H1 (cell line): ENCODE data around the gene TMA7B. TPM values are rescaled to one million over a fixed set of nuclear protein-coding genes. Genes with fewer than 3 reads are reported as not detected.

Experiments
- CTCF ChIA-PET: fragments of 300-600 bp; sonication (Branson Sonifier 250); formaldehyde crosslinking; loops from one replicate; lab custom pipeline; 2021; ENCODE audit not compliant: partially characterized antibody; lab: Charles Lee
- POLR2A ChIA-PET: fragments of 300-600 bp; sonication (Branson Sonifier 250); formaldehyde crosslinking; loops from one replicate; lab custom pipeline; 2021; ENCODE audit warnings: inconsistent platforms; ENCODE audit not compliant: partially characterized antibody; lab: Charles Lee
- DNase-seq, 2 experiments: peaks; one replicate each; pipeline versions ENCODE4 v3.0.0 to v3.0.0-alpha.2; 2010 to 2022; ENCODE audit warnings: low spot score in 2 of 2, low read depth in 1 of 2, mixed read lengths in 1 of 2
- FAIRE-seq: peaks from 2 replicates; lab custom pipeline; 2011; peaks lifted over from hg19 to GRCh38; lab: Jason Lieb, UNC
- H2AFZ ChIP-seq: 2 replicates; pipeline ENCODE4 v1.8.1; 2012; ENCODE audit warnings: low read length, inconsistent platforms
- H2AK5ac ChIP-seq: 2 replicates; pipeline ENCODE4 v1.6.1; 2013; ENCODE audit warnings: low read depth, low read length
- H2BK120ac ChIP-seq: replicated peaks from 2 replicates; pipeline ENCODE3; 2013; ENCODE audit warnings: low read depth, low read length, inconsistent platforms
- H2BK12ac ChIP-seq: 2 replicates; pipeline ENCODE4 v1.6.1; 2013; ENCODE audit warnings: low read depth, low read length
- H2BK15ac ChIP-seq: 2 replicates; pipeline ENCODE4 v1.6.1; 2013; ENCODE audit warnings: low read length
- H2BK20ac ChIP-seq: 2 replicates; pipeline ENCODE4 v1.6.1; 2013; ENCODE audit warnings: low read length
- H2BK5ac ChIP-seq: 2 replicates; pipeline ENCODE4 v1.6.1; 2013; ENCODE audit warnings: low read depth, low read length
- H3K14ac ChIP-seq: 2 replicates; pipeline ENCODE4 v1.6.1; 2013; ENCODE audit warnings: inconsistent platforms; ENCODE audit not compliant: insufficient read length
- H3K18ac ChIP-seq: 2 replicates; pipeline ENCODE4 v1.6.1; 2013; ENCODE audit warnings: low read length; ENCODE audit errors: extremely low read depth
- H3K23ac ChIP-seq: 2 replicates; pipeline ENCODE4 v1.6.1; 2013; ENCODE audit warnings: inconsistent platforms; ENCODE audit not compliant: insufficient read length
- H3K23me2 ChIP-seq: 2 replicates; pipeline ENCODE4 v1.6.1; 2013; ENCODE audit warnings: low read depth, low read length
- H3K27ac ChIP-seq: 2 replicates; pipeline ENCODE4 v1.6.1; 2011; ENCODE audit warnings: low read depth, low read length, inconsistent platforms
- H3K27me3 ChIP-seq, 4 experiments: replicated peaks in 1 of 4; 1 replicate in 1 of 4; 2 replicates in 3 of 4; pipeline versions ENCODE4 v1.6.1 to v1.8.1; 2011 to 2013; ENCODE audit warnings: low read length in 3 of 4, mild to moderate bottlenecking in 3 of 4, inconsistent platforms in 2 of 4, mixed read lengths in 2 of 4, moderate library complexity in 1 of 4; ENCODE audit not compliant: control insufficient read depth in 3 of 4, insufficient read depth in 3 of 4; ENCODE audit errors: extremely low read depth in 1 of 4
- H3K36me3 ChIP-seq, 4 experiments: 2 replicates each; pipeline versions ENCODE4 v1.6.1 to v1.8.1; 2011 to 2013; ENCODE audit warnings: mild to moderate bottlenecking in 4 of 4, low read length in 3 of 4, moderate library complexity in 2 of 4, control low read depth in 1 of 4, inconsistent platforms in 1 of 4; ENCODE audit not compliant: insufficient read depth in 4 of 4, control insufficient read depth in 2 of 4
- H3K4ac ChIP-seq: replicated peaks from 2 replicates; pipeline ENCODE3; 2013; ENCODE audit warnings: low read length, low read depth, mixed read lengths, inconsistent platforms; ENCODE audit not compliant: insufficient read length
- H3K4me1 ChIP-seq, 4 experiments: replicated peaks in 1 of 4; 1 replicate in 1 of 4; 2 replicates in 3 of 4; pipeline versions ENCODE4 v1.6.1 to v1.8.1; 2011 to 2013; ENCODE audit warnings: low read length in 3 of 4, inconsistent platforms in 2 of 4, mixed read lengths in 1 of 4; ENCODE audit not compliant: insufficient read depth in 4 of 4, control insufficient read depth in 3 of 4
- H3K4me2 ChIP-seq, 2 experiments: 2 replicates each; pipeline versions ENCODE4 v1.6.1 to v1.8.1; 2011 to 2013; ENCODE audit warnings: low read depth in 2 of 2, low read length in 2 of 2, control low read depth in 1 of 2, inconsistent platforms in 1 of 2, mild to moderate bottlenecking in 1 of 2; ENCODE audit not compliant: insufficient read depth in 1 of 2
- H3K4me3 ChIP-seq, 4 experiments: fragments of 200-600, 300-600 bp in 1 of 4; sonication (generic), shearing (Covaris generic), sonication (Bioruptor Twin) in 1 of 4; 2 replicates each; pipeline versions ENCODE4 v1.5.1 to v1.8.1; 2011 to 2016; ENCODE audit warnings: low read length in 4 of 4, low read depth in 3 of 4, control low read depth in 2 of 4, inconsistent platforms in 2 of 4, mild to moderate bottlenecking in 2 of 4, mixed read lengths in 1 of 4, moderate library complexity in 1 of 4; ENCODE audit not compliant: insufficient read depth in 2 of 4; ENCODE audit errors: extremely low read depth in 1 of 4
- H3K56ac ChIP-seq: replicated peaks from 2 replicates; pipeline ENCODE3; 2013; ENCODE audit warnings: low read depth, mild to moderate bottlenecking, mixed read lengths, low read length, inconsistent platforms; ENCODE audit not compliant: insufficient read length
- H3K79me1 ChIP-seq: 2 replicates; pipeline ENCODE4 v1.6.1; 2013; ENCODE audit warnings: low read depth, low read length, control low read depth
- H3K79me2 ChIP-seq, 2 experiments: 2 replicates each; pipeline versions ENCODE4 v1.6.1 to v1.8.1; 2012 to 2013; ENCODE audit warnings: low read length in 2 of 2, mild to moderate bottlenecking in 2 of 2, inconsistent platforms in 1 of 2; ENCODE audit not compliant: insufficient read depth in 2 of 2, control insufficient read depth in 1 of 2
- H3K9ac ChIP-seq, 4 experiments: replicated peaks in 1 of 4; 1 replicate in 1 of 4; 2 replicates in 3 of 4; pipeline versions ENCODE4 v1.6.1 to v1.8.1; 2011 to 2013; ENCODE audit warnings: low read depth in 3 of 4, low read length in 3 of 4, control low read depth in 2 of 4, mild to moderate bottlenecking in 2 of 4, moderate library complexity in 2 of 4, inconsistent platforms in 1 of 4; ENCODE audit errors: extremely low read depth in 1 of 4
- H3K9me3 ChIP-seq, 2 experiments: 2 replicates each; pipeline versions ENCODE4 v1.6.1 to v1.8.1; 2012 to 2013; ENCODE audit warnings: mild to moderate bottlenecking in 2 of 2, moderate library complexity in 2 of 2, control low read depth in 1 of 2, inconsistent platforms in 1 of 2, low read depth in 1 of 2, low read length in 1 of 2, mixed read lengths in 1 of 2; ENCODE audit not compliant: insufficient read depth in 2 of 2
- H4K20me1 ChIP-seq, 2 experiments: replicated peaks in 1 of 2; 2 replicates each; pipeline versions ENCODE3 to v1.8.1; 2011 to 2013; ENCODE audit warnings: inconsistent platforms in 2 of 2, low read length in 2 of 2, mild to moderate bottlenecking in 1 of 2; ENCODE audit not compliant: insufficient read depth in 2 of 2, control insufficient read depth in 1 of 2
- H4K5ac ChIP-seq: 2 replicates; pipeline ENCODE4 v1.6.1; 2013; ENCODE audit warnings: low read length, low read depth, mixed read lengths, inconsistent platforms; ENCODE audit not compliant: insufficient read length
- H4K8ac ChIP-seq: 2 replicates; pipeline ENCODE4 v1.8.0; 2013; ENCODE audit warnings: mild to moderate bottlenecking, moderate library complexity, low read length, inconsistent platforms; ENCODE audit not compliant: insufficient read depth; ENCODE audit errors: extremely low read depth
- H4K91ac ChIP-seq: replicated peaks from 2 replicates; pipeline ENCODE3; 2013; ENCODE audit warnings: low read length, mixed read lengths, inconsistent platforms; ENCODE audit not compliant: insufficient read length
- GTF2F1 ChIP-seq: IDR thresholded peaks from 2 replicates; pipeline ENCODE4 v1.6.1; 2012; ENCODE audit warnings: low read depth, low read length, improper control_type of control experiment, borderline replicate concordance
- HDAC2 ChIP-seq, 2 experiments: fragments of 300-600 bp in 1 of 2; sonication (generic) in 1 of 2; IDR thresholded peaks; 2 replicates each; pipeline ENCODE4 v1.6.1; 2011 to 2012; ENCODE audit warnings: low read depth in 2 of 2, low read length in 2 of 2, mild to moderate bottlenecking in 2 of 2, moderate library complexity in 2 of 2, borderline replicate concordance in 1 of 2, inconsistent platforms in 1 of 2
- HDAC6 ChIP-seq: IDR thresholded peaks from one replicate; pipeline ENCODE4 v1.7.1; 2012; ENCODE audit warnings: low read depth, mild to moderate bottlenecking, inconsistent platforms, low read length, moderate library complexity
- KDM4A ChIP-seq: IDR thresholded peaks from one replicate; pipeline ENCODE4 v1.7.1; 2012; ENCODE audit warnings: low read depth, mild to moderate bottlenecking, moderate library complexity, low read length, inconsistent platforms; ENCODE audit not compliant: severe bottlenecking
- PHF8 ChIP-seq: fragments of 200-600 bp; sonication (generic); conservative IDR thresholded peaks from 2 replicates; pipeline ENCODE4 v1.7.1; 2012; ENCODE audit warnings: low read depth, mild to moderate bottlenecking, inconsistent platforms, low read length, moderate library complexity
- RFX5 ChIP-seq: IDR thresholded peaks from 2 replicates; pipeline ENCODE4 v1.6.1; 2011; ENCODE audit warnings: low read depth, low read length, improper control_type of control experiment, borderline replicate concordance
- SP2 ChIP-seq: IDR thresholded peaks from 2 replicates; pipeline ENCODE4 v1.6.1; 2012; ENCODE audit warnings: mild to moderate bottlenecking, low read length, inconsistent platforms
- SP4 ChIP-seq: IDR thresholded peaks from 2 replicates; pipeline ENCODE4 v1.6.1; 2012; ENCODE audit warnings: low read length, inconsistent platforms
- WGBS, 2 experiments: shearing (Covaris generic) in 1 of 2; methylation state at CpG; one replicate each; pipeline versions ENCODE4 v1.1.6 to v1.1.7; 2013 to 2015; ENCODE audit warnings: low lambda C conversion rate in 2 of 2, mixed read lengths in 2 of 2, inconsistent platforms in 1 of 2, low coverage in 1 of 2, missing lambda C conversion rate in 1 of 2; ENCODE audit not compliant: insufficient replicate concordance in 2 of 2, insufficient coverage in 1 of 2, insufficient read length in 1 of 2; ENCODE audit errors: extremely low coverage in 1 of 2, missing lambda C conversion rate in 1 of 2; 5-methylcytosine and 5-hydroxymethylcytosine counted together
- polyA plus RNA-seq, 7 experiments: library from polyadenylated mRNA; depleted of rRNA in 3 of 7; stranded (reverse) in 5 of 7; unstranded in 2 of 7; fragments of >200 nt in 5 of 7; fragments of 200-250 nt in 2 of 7; gene quantifications; 1 replicate in 5 of 7; 2 replicates in 1 of 7; 4 replicates in 1 of 7; pipeline versions ENCODE4 v1.2.1 to v1.2.3, GENCODE V29; 2011 to 2013; ENCODE audit warnings: missing spikeins in 2 of 7, mixed read lengths in 2 of 7
- total RNA-seq: library from RNA; stranded (reverse); fragmentation: NEBNext Ultra II Directional; extraction: Animal tissue kit (Norgen Biotek cat#: 25700); gene quantifications from 2 replicates; pipeline ENCODE4 v1.2.1, GENCODE V29; 2021
- TF ChIP-seq, protein P1 (sequence below): IDR thresholded peaks from 2 replicates; pipeline ENCODE4 v1.6.1; 2012; ENCODE audit warnings: inconsistent platforms
- TF ChIP-seq, protein P2 (sequence below): IDR thresholded peaks from 2 replicates; pipeline ENCODE4 v1.6.1; 2012; ENCODE audit warnings: low read length, inconsistent platforms

TMA7B gene
- total and polyA plus RNA-seq, 2 of the 8 experiments (the other 6 are each of a cell fraction or from before 2014, with no cell fraction given), result not detected

DNA sequence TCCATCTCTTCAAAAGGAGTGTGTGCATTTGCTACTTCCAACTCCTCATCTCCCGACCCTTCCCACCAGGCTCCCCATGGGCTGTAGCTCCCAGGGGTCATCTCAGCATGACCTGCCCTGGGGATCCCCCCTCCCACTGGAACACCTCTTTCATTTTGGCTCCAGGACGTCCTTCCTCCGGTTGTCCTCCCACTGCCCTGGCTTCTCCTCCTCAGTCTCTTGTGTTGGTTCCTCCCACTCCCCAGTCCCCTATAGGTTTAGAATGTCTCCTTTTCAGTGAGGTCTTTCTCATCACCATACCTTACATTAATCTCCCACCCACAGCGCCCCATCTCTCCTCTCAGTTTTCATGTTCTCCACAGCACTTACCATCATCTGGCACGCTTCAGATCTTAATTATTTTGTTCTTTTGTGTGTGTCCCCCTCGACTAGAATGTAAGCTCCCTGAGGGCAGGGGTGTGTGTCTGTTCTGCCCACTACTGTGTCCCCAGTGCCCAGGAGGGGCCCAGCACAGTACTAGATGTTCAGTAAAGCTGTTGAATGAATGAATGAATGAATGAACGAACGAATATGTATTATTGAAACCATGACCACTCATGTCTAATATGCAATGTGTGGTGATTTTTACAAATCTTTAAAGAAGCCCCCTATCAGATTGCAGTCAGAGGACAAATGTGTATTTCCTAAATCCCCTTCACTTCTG lies 2.0 kb upstream of the TMA7B start:
- Histone ChIP-seq H2BK20ac (no peak overlapping the region), H3K56ac (no peak overlapping the region), H2BK120ac (no peak overlapping the region), H2AK5ac (no peak overlapping the region; the same call in 1 of the 2 replicates), H3K4ac (no peak overlapping the region), H3K79me1 (no peaks in the 10 kb centered on the region), H3K23ac (no peak overlapping the region), H3K27me3 (peaks cover 0 to 7% (median 0%) of the 10 kb centered on the region in 4 experiments; a peak in 3 of 7 replicates), H2BK12ac (no peak overlapping the region), H3K4me1 (peaks cover 0 to 6% (median 6%) of the 10 kb centered on the region in 4 experiments; a peak in 5 of 7 replicates), H2BK5ac (no peak overlapping the region), H2AFZ (no peak overlapping the region), H3K4me3 (no peak overlapping the region), H3K18ac (no peak overlapping the region), H4K8ac (no peak overlapping the region), H3K27ac (no peak overlapping the region), H3K79me2 (no peaks in the 10 kb centered on the region), H3K14ac (no peak overlapping the region), H4K5ac (no peak overlapping the region), H3K4me2 (no peak overlapping the region), H2BK15ac (no peak overlapping the region), H3K23me2 (no peaks in the 10 kb centered on the region), H3K9me3 (no peaks in the 10 kb centered on the region), H3K36me3 (no peaks in the 10 kb centered on the region), H4K91ac (no peak overlapping the region), H4K20me1 (no peaks in the 10 kb centered on the region), H3K9ac (no peak overlapping the region)
- FAIRE-seq (no peak), DNase-seq (no peak)
- 91% methylated on average over 8 of the region's 8 CpGs; no CpG with 5 or more reads in 1 of the 2 experiments for WGBS, 2 experiments
- ChIA-PET POLR2A (interaction anchor here (1.6 kb wide), 1 partner anchor 82 kb away, joined by 3 read pairs; no protein-coding TSS in a partner anchor), CTCF (interaction anchor here (1.1 to 7.9 kb wide), 3 partner anchors 10 to 67 kb away, joined by 4 to 66 read pairs (median 4); no protein-coding TSS in a partner anchor)
- TF ChIP-seq HDAC6, result no peak
- TF ChIP-seq RFX5, result no peak
- TF ChIP-seq SP2, result no peak
- TF ChIP-seq, protein P1, sequence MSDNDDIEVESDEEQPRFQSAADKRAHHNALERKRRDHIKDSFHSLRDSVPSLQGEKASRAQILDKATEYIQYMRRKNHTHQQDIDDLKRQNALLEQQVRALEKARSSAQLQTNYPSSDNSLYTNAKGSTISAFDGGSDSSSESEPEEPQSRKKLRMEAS, result no peak
- no peak for TF ChIP-seq PHF8
- no peak for TF ChIP-seq HDAC2 (IDR thresholded peaks at IDR 0.05; ENCODE audit: borderline replicate concordance in 1 of 2, low read depth in 2 of 2, low read length in 2 of 2)
- TF ChIP-seq GTF2F1, result no peak
- TF ChIP-seq, protein P2, sequence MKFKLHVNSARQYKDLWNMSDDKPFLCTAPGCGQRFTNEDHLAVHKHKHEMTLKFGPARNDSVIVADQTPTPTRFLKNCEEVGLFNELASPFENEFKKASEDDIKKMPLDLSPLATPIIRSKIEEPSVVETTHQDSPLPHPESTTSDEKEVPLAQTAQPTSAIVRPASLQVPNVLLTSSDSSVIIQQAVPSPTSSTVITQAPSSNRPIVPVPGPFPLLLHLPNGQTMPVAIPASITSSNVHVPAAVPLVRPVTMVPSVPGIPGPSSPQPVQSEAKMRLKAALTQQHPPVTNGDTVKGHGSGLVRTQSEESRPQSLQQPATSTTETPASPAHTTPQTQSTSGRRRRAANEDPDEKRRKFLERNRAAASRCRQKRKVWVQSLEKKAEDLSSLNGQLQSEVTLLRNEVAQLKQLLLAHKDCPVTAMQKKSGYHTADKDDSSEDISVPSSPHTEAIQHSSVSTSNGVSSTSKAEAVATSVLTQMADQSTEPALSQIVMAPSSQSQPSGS, result no peak
- no peak for TF ChIP-seq KDM4A
- TF ChIP-seq SP4, result no peak
